ENCODE data around the gene DGKQ.
"Not testable (repeated sequence)": the region's sequence is repeated elsewhere in the genome, so short reads cannot be mapped to it uniquely, and the experiment has no call there.

The DGKQ gene

GRCh38 chr4:947491-947971 is 25.8 kb downstream of the DGKQ start:
- DNase-seq: no peak

GRCh38 chr4:946517-947471 is 26.6 kb downstream of the DGKQ start:
- DNase-seq: no peak

GRCh38 chr4:946103-946450 is 27.3 kb downstream of the DGKQ start:
- no peak for DNase-seq

- no peak for DNase-seq
These were observed 27.9 kb downstream of the DGKQ start for GRCh38 chr4:945274-946102.

GRCh38 chr4:939508-939907 is 33.9 kb downstream of the DGKQ start:
- DNase-seq: not testable (repeated sequence)

- DNase-seq: no peak
These were observed 40.7 kb downstream of the DGKQ start for GRCh38 chr4:932713-933070.

GRCh38 chr4:931960-932712 is 41.2 kb downstream of the DGKQ start, which contains the start of the genes GAK and TMEM175:
Gene GAK (minus strand): TSS chr4:932316. CDS start chr4:932187, 129 bp downstream.
Gene TMEM175 (plus strand): TSS chr4:932460. CDS start chr4:947740, 15,280 bp downstream.
- DNase-seq: peak; percentile 98

GRCh38 chr4:931194-931959 is 42.0 kb downstream of the DGKQ start:
- peak; percentile 23 for DNase-seq

GRCh38 chr4:930827-931193 is 42.6 kb downstream of the DGKQ start:
- no peak for DNase-seq

GRCh38 chr4:930028-930551 is 43.3 kb downstream of the DGKQ start:
- DNase-seq: peak; percentile 14

GRCh38 chr4:929096-929765 is 44.1 kb downstream of the DGKQ start:
- no peak for DNase-seq

GRCh38 chr4:927566-927965 is 45.8 kb downstream of the DGKQ start:
- peak; percentile 18 for DNase-seq

GRCh38 chr4:926538-926937 is 46.8 kb downstream of the DGKQ start:
- peak; percentile 12 for DNase-seq

GRCh38 chr4:925771-926500 is 47.4 kb downstream of the DGKQ start:
- no peak for DNase-seq

- no peak for DNase-seq
These were observed 48.2 kb downstream of the DGKQ start for GRCh38 chr4:925171-925570.

- DNase-seq: peak; percentile 61
These were observed 49.0 kb downstream of the DGKQ start for GRCh38 chr4:924107-925096.

GRCh38 chr4:921830-922331 is 51.5 kb downstream of the DGKQ start:
- DNase-seq: peak; percentile 68

- not testable (repeated sequence) for DNase-seq
These were observed 54.2 kb downstream of the DGKQ start for GRCh38 chr4:919004-919680.

Measured in hematopoietic multipotent progenitor cell treated with erythropoietin and hydrocortisone succinate and interleukin-3 and kit ligand, for 4 days (in vitro differentiated cells).